DOHH2 (cell line): ENCODE measurements around the gene CHCHD6.

ENCODE experiments used
- H3F3A ChIP-seq: fragments of 200-600 bp; sonication (generic), shearing (Covaris generic); 2 replicates; pipeline ENCODE4 v1.6.0; 2016; ENCODE audit warnings: antibody characterized with exemption, mild to moderate bottlenecking; ENCODE audit not compliant: control insufficient read depth, insufficient read depth
- H3K27ac ChIP-seq: fragments of 200-600 bp; sonication (generic); 2 replicates; pipeline ENCODE4 v1.5.1; 2014; ENCODE audit warnings: low read depth, mild to moderate bottlenecking, low read length, moderate library complexity
- H3K27me3 ChIP-seq: fragments of 200-600 bp; sonication (generic); 2 replicates; pipeline ENCODE4 v1.6.1; 2014; ENCODE audit warnings: mild to moderate bottlenecking, low read length, mixed read lengths; ENCODE audit not compliant: control insufficient read depth
- H3K36me3 ChIP-seq: fragments of 200-600 bp; sonication (generic); 2 replicates; pipeline ENCODE4 v1.6.1; 2014; ENCODE audit warnings: mild to moderate bottlenecking, low read length, moderate library complexity, mixed read lengths; ENCODE audit not compliant: control insufficient read depth
- H3K4me1 ChIP-seq: fragments of 200-600 bp; sonication (generic); 2 replicates; pipeline ENCODE4 v1.6.1; 2014; ENCODE audit warnings: mild to moderate bottlenecking, low read length, mixed read lengths; ENCODE audit not compliant: control insufficient read depth
- H3K4me2 ChIP-seq: fragments of 200-600 bp; sonication (generic); 2 replicates; pipeline ENCODE4 v1.6.0; 2014; ENCODE audit warnings: mild to moderate bottlenecking, low read length, moderate library complexity
- H3K4me3 ChIP-seq: fragments of 200-600 bp; sonication (generic); 2 replicates; pipeline ENCODE4 v1.5.1; 2014; ENCODE audit warnings: mild to moderate bottlenecking, low read length, mixed read lengths
- H3K79me2 ChIP-seq: fragments of 200-600 bp; sonication (generic); 2 replicates; pipeline ENCODE4 v1.6.1; 2014; ENCODE audit warnings: mild to moderate bottlenecking, low read length, mixed read lengths; ENCODE audit not compliant: control insufficient read depth
- H3K9me2 ChIP-seq: fragments of 200-600 bp; sonication (generic); replicated peaks from 2 replicates; pipeline ENCODE4 v1.6.1; 2014; ENCODE audit warnings: mild to moderate bottlenecking, low read length, mixed read lengths; ENCODE audit not compliant: control insufficient read depth
- H3K9me3 ChIP-seq: fragments of 200-600 bp; sonication (generic); 2 replicates; pipeline ENCODE4 v1.6.1; 2014; ENCODE audit warnings: antibody characterized with exemption, low read length, mixed read lengths; ENCODE audit not compliant: control insufficient read depth, insufficient read depth
- H4K20me1 ChIP-seq: fragments of 200-600 bp; sonication (generic); 2 replicates; pipeline ENCODE4 v1.6.0; 2014; ENCODE audit warnings: low read depth, mild to moderate bottlenecking, antibody characterized with exemption, low read length, moderate library complexity; ENCODE audit not compliant: control insufficient read depth, insufficient read depth
- CTCF ChIP-seq: fragments of 200-600 bp; sonication (generic); IDR thresholded peaks from one replicate; pipeline ENCODE4 v1.5.1; 2014; ENCODE audit warnings: antibody characterized with exemption, mild to moderate bottlenecking, low read depth, low read length; ENCODE audit not compliant: poor library complexity, severe bottlenecking
- EZH2phosphoT487 ChIP-seq: fragments of 200-600 bp; sonication (generic); IDR thresholded peaks from 2 replicates; pipeline ENCODE4 v1.6.1; 2017; ENCODE audit warnings: borderline replicate concordance, mild to moderate bottlenecking, antibody characterized with exemption, low read length, moderate library complexity, mixed read lengths

CHCHD6 gene

GRCh38 chr3:126903521-126903920 lies 199.5 kb downstream of the CHCHD6 start:
- Histone ChIP-seq H3K9me2 (no peaks in the 10 kb centered on the region), H3K4me2 (no peak overlapping the region), H3K79me2 (no peaks in the 10 kb centered on the region), H3K27ac (no peak overlapping the region), H3K9me3 (no peaks in the 10 kb centered on the region), H3K4me3 (no peak overlapping the region), H4K20me1 (no peaks in the 10 kb centered on the region), H3F3A (no peaks in the 10 kb centered on the region), H3K27me3 (no peaks in the 10 kb centered on the region), H3K36me3 (no peaks in the 10 kb centered on the region), H3K4me1 (no peaks in the 10 kb centered on the region)
- TF ChIP-seq EZH2phosphoT487: no peak
- TF ChIP-seq CTCF: no peak

- no peaks in the 10 kb centered on the region for H3K36me3 ChIP-seq
- no peaks in the 10 kb centered on the region for H3K9me3 ChIP-seq
- no peak overlapping the region for H3K4me2 ChIP-seq
- no peaks in the 10 kb centered on the region for H3K27me3 ChIP-seq
- no peak for TF ChIP-seq EZH2phosphoT487
- TF ChIP-seq CTCF: no peak
- no peaks in the 10 kb centered on the region for H3K9me2 ChIP-seq
- H3F3A ChIP-seq: no peaks in the 10 kb centered on the region
- no peaks in the 10 kb centered on the region for H3K79me2 ChIP-seq
- H3K4me3 ChIP-seq: no peak overlapping the region
- H3K4me1 ChIP-seq: peaks cover 9% of the 10 kb centered on the region
- no peaks in the 10 kb centered on the region for H4K20me1 ChIP-seq
- no peak overlapping the region for H3K27ac ChIP-seq
Measured at GRCh38 chr3:126907557-126907956, 203.5 kb downstream of the CHCHD6 start.

GRCh38 chr3:126908752-126909275 lies 204.8 kb downstream of the CHCHD6 start:
- no peaks in the 10 kb centered on the region for H3F3A ChIP-seq

More at GRCh38 chr3:126908752-126909275, 204.8 kb downstream of the CHCHD6 start:
- H3K9me2 ChIP-seq: no peaks in the 10 kb centered on the region
- H3K4me3 ChIP-seq: no peak overlapping the region
- no peak overlapping the region for H3K27ac ChIP-seq
- H3K36me3 ChIP-seq: no peaks in the 10 kb centered on the region
- no peaks in the 10 kb centered on the region for H3K9me3 ChIP-seq
- no peak for TF ChIP-seq CTCF
- no peak for TF ChIP-seq EZH2phosphoT487
- peaks cover 9% of the 10 kb centered on the region for H3K4me1 ChIP-seq
- H4K20me1 ChIP-seq: no peaks in the 10 kb centered on the region
- no peaks in the 10 kb centered on the region for H3K27me3 ChIP-seq
- no peak overlapping the region for H3K4me2 ChIP-seq
- no peaks in the 10 kb centered on the region for H3K79me2 ChIP-seq
